HepG2 (cell line): ENCODE measurements around the gene PBX2. TPM values are rescaled to one million over a fixed set of nuclear protein-coding genes. Genes with fewer than 3 reads are reported as not detected.
A peak's percentile ranks its signal among the peaks of the same experiment; 100 is the strongest.

Experiments used
- CTCF ChIP-seq: sonication (generic); formaldehyde crosslinking; IDR thresholded peaks from 2 replicates; pipeline ENCODE4 v1.5.0; 2020; ENCODE audit warnings: mild to moderate bottlenecking, missing genetic modification reagents, moderate library complexity
- ELF1 ChIP-seq: sonication (generic); formaldehyde crosslinking; IDR thresholded peaks from 2 replicates; pipeline ENCODE4 v1.4.0; 2020; ENCODE audit warnings: missing genetic modification reagents
- GATAD1 ChIP-seq: IDR thresholded peaks from 2 replicates; pipeline ENCODE4 v1.6.1; 2016; ENCODE audit warnings: missing genetic modification reagents, missing compliant biosample characterization
- HMGXB4 ChIP-seq, 2 experiments: sonication (generic) in 1 of 2; formaldehyde crosslinking in 1 of 2; IDR thresholded peaks; 2 replicates each; pipeline versions ENCODE4 v1.4.0 to v1.6.1; 2018 to 2020; ENCODE audit warnings: missing genetic modification reagents in 2 of 2, borderline replicate concordance in 1 of 2, low read depth in 1 of 2, mild to moderate bottlenecking in 1 of 2, missing biosample characterization in 1 of 2
- NKX3-1 ChIP-seq: sonication (generic); formaldehyde crosslinking; IDR thresholded peaks from 2 replicates; pipeline ENCODE4 v1.5.0; 2020; ENCODE audit warnings: missing genetic modification reagents
- PPARG ChIP-seq: conservative IDR thresholded peaks from 2 replicates; pipeline ENCODE4 v1.6.1; 2016; ENCODE audit warnings: missing biosample characterization, missing genetic modification reagents
- RBFOX2 ChIP-seq: fragments of 200-400 bp; formaldehyde crosslinking; IDR thresholded peaks from 2 replicates; pipeline ENCODE4 v1.6.1; 2017; ENCODE audit warnings: low read depth, mild to moderate bottlenecking, low read length
- TBX2 ChIP-seq: sonication (generic); formaldehyde crosslinking; IDR thresholded peaks from 2 replicates; pipeline ENCODE4 v1.5.0; 2020; ENCODE audit warnings: missing genetic modification reagents, mild to moderate bottlenecking, borderline replicate concordance
- THAP9 ChIP-seq: sonication (generic); formaldehyde crosslinking; IDR thresholded peaks from 2 replicates; pipeline ENCODE4; 2020; ENCODE audit warnings: missing genetic modification reagents, mild to moderate bottlenecking, borderline replicate concordance
- ZFP62 ChIP-seq: sonication (generic); formaldehyde crosslinking; IDR thresholded peaks from 2 replicates; pipeline ENCODE4 v1.4.0; 2020; ENCODE audit warnings: missing genetic modification reagents
- ZNF20 ChIP-seq: sonication (generic); formaldehyde crosslinking; IDR thresholded peaks from 2 replicates; pipeline ENCODE4 v1.4.0; 2020; ENCODE audit warnings: mild to moderate bottlenecking, moderate library complexity, missing genetic modification reagents
- ZNF468 ChIP-seq: sonication (generic); formaldehyde crosslinking; IDR thresholded peaks from 2 replicates; pipeline ENCODE4 v1.8.0; 2022; ENCODE audit warnings: mild to moderate bottlenecking, moderate library complexity, missing genetic modification reagents
- ZNF597 ChIP-seq: sonication (generic); formaldehyde crosslinking; IDR thresholded peaks from 2 replicates; pipeline ENCODE4 v1.5.0; 2020; ENCODE audit warnings: missing genetic modification reagents
- ZNF713 ChIP-seq: sonication (generic); formaldehyde crosslinking; IDR thresholded peaks from 2 replicates; pipeline ENCODE4 v1.4.0; 2020; ENCODE audit warnings: mild to moderate bottlenecking, missing genetic modification reagents
- ZUFSP ChIP-seq: sonication (generic); formaldehyde crosslinking; IDR thresholded peaks from 2 replicates; pipeline ENCODE4 v1.9.0; 2021; ENCODE audit warnings: missing genetic modification reagents, mild to moderate bottlenecking, borderline replicate concordance
- polyA plus RNA-seq, 8 experiments: library from polyadenylated mRNA; depleted of rRNA in 3 of 8; stranded (reverse) in 7 of 8; unstranded in 1 of 8; fragments of >200 nt; fragmentation: Illumina TruSeq in 4 of 8; extraction: Trizol in 4 of 8; gene quantifications; 2 replicates each; pipeline versions ENCODE4 v1.2.1 to v1.2.3, GENCODE V29; 2011 to 2016; ENCODE audit warnings: low read depth in 4 of 8, missing spikeins in 1 of 8, mixed read lengths in 1 of 8; ENCODE audit not compliant: insufficient read depth in 1 of 8
- total RNA-seq, 5 experiments: library from RNA; depleted of rRNA; stranded (reverse); fragments of >200 nt; fragmentation: Illumina TruSeq; extraction: Trizol; gene quantifications; 2 replicates each; pipeline ENCODE4 v1.2.3, GENCODE V29; 2016; ENCODE audit warnings: low read depth in 1 of 5

PBX2 gene
- total and polyA plus RNA-seq, 2 of the 13 experiments (the other 11 are each of a cell fraction or from before 2014, with no cell fraction given) = 42.3 to 77.8 TPM

GRCh38 chr6:32153564-32154513 is 36.2 kb downstream of the PBX2 start, which contains the start of gene PPT2 (continued):
- TF ChIP-seq ZNF597 (CRISPR knock-in tag) (peak; percentile 67; the same call in 1 of the 2 replicates), PPARG (CRISPR knock-in tag) (peak; percentile 45; the same call in 1 of the 2 replicates), ZNF468 (CRISPR knock-in tag) (no peak; the same call in 1 of the 2 replicates), NKX3-1 (CRISPR knock-in tag) (peak; percentile 48; the same call in 1 of the 2 replicates), ZNF20 (CRISPR knock-in tag) (peak; percentile 67; the same call in 1 of the 2 replicates), THAP9 (CRISPR knock-in tag) (peak; percentile 85; the same call in 1 of the 2 replicates), RBFOX2 (peak; percentile 63), HMGXB4 (CRISPR knock-in tag; IDR thresholded peaks at IDR 0.05; ENCODE audit: borderline replicate concordance in 1 of 2, low read depth in 1 of 2) (peak; percentile 58 to 97), ZNF713 (no peak), ZUFSP (no peak), ELF1 (CRISPR knock-in tag) (peak; percentile 72), ZFP62 (CRISPR knock-in tag) (no peak), TBX2 (peak; percentile 68; the same call in 1 of the 2 replicates), GATAD1 (CRISPR knock-in tag) (peak; percentile 91), CTCF (CRISPR knock-in tag) (peak; percentile 50)
